Measurements from ENCODE around the gene AP1G1.
"Not testable (repeated sequence)": the region's sequence is repeated elsewhere in the genome, so short reads cannot be mapped to it uniquely, and the experiment has no call there.

The AP1G1 gene

DNA sequence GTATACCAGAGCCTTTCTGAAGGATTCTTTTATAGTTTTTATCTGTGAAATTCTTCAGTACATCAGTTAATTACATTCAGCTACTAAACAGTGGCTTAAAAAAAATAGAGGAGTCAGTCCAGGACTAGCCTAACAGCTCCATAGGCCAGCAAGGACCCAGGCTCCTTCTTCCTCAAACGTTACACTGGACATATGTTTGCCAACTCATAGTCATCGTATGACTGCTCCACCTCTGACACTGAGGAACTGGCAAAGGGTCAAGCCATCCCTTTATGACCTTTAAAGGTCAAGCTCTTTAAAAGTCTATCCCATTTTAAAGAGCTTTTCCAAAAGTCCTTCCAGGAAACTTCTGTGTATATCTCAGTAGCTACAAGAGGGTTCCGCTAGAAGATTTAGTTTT, 120.8 kb downstream of the AP1G1 start:
- TF ChIP-seq, protein P1, sequence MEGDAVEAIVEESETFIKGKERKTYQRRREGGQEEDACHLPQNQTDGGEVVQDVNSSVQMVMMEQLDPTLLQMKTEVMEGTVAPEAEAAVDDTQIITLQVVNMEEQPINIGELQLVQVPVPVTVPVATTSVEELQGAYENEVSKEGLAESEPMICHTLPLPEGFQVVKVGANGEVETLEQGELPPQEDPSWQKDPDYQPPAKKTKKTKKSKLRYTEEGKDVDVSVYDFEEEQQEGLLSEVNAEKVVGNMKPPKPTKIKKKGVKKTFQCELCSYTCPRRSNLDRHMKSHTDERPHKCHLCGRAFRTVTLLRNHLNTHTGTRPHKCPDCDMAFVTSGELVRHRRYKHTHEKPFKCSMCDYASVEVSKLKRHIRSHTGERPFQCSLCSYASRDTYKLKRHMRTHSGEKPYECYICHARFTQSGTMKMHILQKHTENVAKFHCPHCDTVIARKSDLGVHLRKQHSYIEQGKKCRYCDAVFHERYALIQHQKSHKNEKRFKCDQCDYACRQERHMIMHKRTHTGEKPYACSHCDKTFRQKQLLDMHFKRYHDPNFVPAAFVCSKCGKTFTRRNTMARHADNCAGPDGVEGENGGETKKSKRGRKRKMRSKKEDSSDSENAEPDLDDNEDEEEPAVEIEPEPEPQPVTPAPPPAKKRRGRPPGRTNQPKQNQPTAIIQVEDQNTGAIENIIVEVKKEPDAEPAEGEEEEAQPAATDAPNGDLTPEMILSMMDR (IDR thresholded peaks at IDR 0.05; ENCODE audit: insufficient read depth, low read depth, low read length, missing control alignments) = no peak
- no peak for DNase-seq (ENCODE audit: low read depth)
- H3K4me3 ChIP-seq (ENCODE audit: low read depth, low read length) = no peak overlapping the region

DNA sequence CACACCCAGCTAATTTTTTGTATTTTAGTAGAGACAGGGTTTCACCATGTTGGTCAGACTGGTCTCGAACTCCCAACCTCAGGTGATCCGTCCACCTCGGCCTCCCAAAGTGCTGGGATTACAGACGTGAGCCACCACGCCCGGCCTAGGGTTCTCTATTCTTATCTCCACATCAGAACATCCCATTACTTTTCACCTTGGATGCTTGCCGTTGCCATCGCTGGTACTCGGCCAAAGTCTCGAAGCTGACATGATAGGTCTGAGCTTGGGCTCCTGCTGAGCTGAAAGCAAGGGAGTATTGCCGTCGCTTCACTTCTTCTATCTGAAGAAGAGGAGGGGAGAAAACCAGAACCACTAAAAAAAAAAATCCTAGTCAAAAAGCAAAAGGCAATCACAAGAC, 124.4 kb downstream of the AP1G1 start:
- H3K4me3 ChIP-seq (ENCODE audit: low read depth, low read length); DNase-seq (ENCODE audit: low read depth): not testable (repeated sequence)

DNA sequence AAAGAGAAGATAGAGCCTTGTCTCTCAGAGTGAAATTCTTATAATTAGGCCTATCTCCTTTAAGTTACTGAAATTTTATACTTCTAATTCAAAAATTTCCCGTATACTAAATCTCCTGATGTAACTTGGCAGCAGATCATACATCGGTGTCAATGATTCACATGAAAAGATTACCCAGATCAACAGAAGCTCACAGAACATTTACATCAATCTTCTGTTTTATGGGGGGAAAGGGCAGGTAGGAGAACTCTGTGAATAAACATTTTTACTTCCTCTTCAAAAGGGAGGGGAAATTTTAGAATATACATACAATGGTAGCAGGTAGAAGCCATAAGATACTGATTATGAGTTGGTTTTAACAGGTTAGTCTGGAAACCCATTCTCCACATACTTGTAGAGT, 127.3 kb downstream of the AP1G1 start:
- TF ChIP-seq, protein P1 (IDR thresholded peaks at IDR 0.05; ENCODE audit: insufficient read depth, low read depth, low read length, missing control alignments) = no peak
- no peak for DNase-seq (ENCODE audit: low read depth)
- H3K4me3 ChIP-seq (ENCODE audit: low read depth, low read length) = no peak overlapping the region

Data from GM12865 (cell line).